Muscle layer of duodenum (tissue), 2 donors: ENCODE measurements around the gene TMF1.

Experiments used
- H3K27ac ChIP-seq: one replicate; pipeline ENCODE4 v1.7.0; 2013; ENCODE audit warnings: mild to moderate bottlenecking, low read length
- H3K27me3 ChIP-seq: one replicate; pipeline ENCODE4 v1.7.0; 2013; ENCODE audit warnings: low read depth, mild to moderate bottlenecking, control low read depth, low read length
- H3K36me3 ChIP-seq, 2 donors: one replicate each; pipeline ENCODE4 v1.7.0; 2013; ENCODE audit warnings: low read length in 2 of 2, control low read depth in 1 of 2, mild to moderate bottlenecking in 1 of 2; ENCODE audit not compliant: insufficient read depth in 2 of 2, control insufficient read depth in 1 of 2
- H3K4me1 ChIP-seq, 2 donors: one replicate each; pipeline ENCODE4 v1.7.0; 2013; ENCODE audit warnings: low read length in 2 of 2, mild to moderate bottlenecking in 2 of 2, control low read depth in 1 of 2, moderate library complexity in 1 of 2; ENCODE audit not compliant: insufficient read depth in 2 of 2, control insufficient read depth in 1 of 2
- H3K4me3 ChIP-seq, 2 donors: one replicate each; pipeline ENCODE4 v1.7.0; 2013; ENCODE audit warnings: low read length in 2 of 2, low read depth in 1 of 2, mild to moderate bottlenecking in 1 of 2
- H3K9me3 ChIP-seq, 2 donors: one replicate each; pipeline ENCODE4 v1.7.0; 2013; ENCODE audit warnings: low read length in 2 of 2, control low read depth in 1 of 2, mild to moderate bottlenecking in 1 of 2; ENCODE audit not compliant: control insufficient read depth in 1 of 2
- donor health status: healthy.

TMF1 gene

DNA sequence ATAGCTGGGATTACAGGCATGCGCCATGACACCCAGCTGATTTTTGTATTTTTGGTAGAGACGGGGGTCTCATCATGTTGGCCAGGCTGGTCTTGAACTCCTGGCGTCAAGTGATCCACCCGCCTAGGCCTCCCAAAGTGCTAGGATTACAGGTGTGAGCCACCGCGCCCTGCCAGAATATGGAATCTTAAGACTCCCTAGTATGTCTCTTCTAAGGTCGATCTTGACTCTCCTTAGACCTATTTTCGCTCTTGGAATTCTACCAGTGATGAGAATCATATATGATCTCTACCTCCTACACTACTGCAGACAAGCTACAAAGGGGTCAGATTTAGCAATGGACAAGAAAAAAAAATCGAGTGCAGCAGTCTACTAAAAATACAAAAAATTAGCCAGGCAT lies 19.4 kb downstream of the TMF1 start:
- no peaks in the 10 kb centered on the region for H3K27me3 ChIP-seq
- no peaks in the 10 kb centered on the region for H3K4me1 ChIP-seq
- no peaks in the 10 kb centered on the region for H3K9me3 ChIP-seq
- peaks cover 48 to 72% of the 10 kb centered on the region in 2 donors for H3K36me3 ChIP-seq
- H3K27ac ChIP-seq: no peak overlapping the region
- H3K4me3 ChIP-seq: no peak overlapping the region

DNA sequence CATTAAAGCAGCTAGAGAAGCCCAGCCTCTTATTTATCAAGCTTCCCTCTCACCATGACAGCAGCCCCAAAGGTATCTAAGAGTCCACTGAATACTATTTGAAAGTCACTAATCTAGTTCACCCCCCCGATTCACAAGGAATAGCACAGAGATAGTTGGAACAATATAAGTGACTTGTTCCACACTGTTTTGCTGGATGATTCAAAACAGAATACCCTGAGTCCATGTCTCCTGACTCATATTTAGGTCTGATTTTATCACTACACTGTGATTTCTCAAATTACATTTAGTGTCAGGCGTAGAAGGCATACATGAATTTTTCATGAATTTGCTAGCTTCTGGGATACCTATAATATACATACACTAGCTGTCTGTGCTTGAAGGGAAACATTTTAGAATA lies 20.0 kb downstream of the TMF1 start:
- H3K4me3 ChIP-seq: no peak overlapping the region
- peaks cover 51 to 71% of the 10 kb centered on the region in 2 donors for H3K36me3 ChIP-seq
- no peak overlapping the region for H3K27ac ChIP-seq
- H3K4me1 ChIP-seq: no peaks in the 10 kb centered on the region
- H3K27me3 ChIP-seq: no peaks in the 10 kb centered on the region
- H3K9me3 ChIP-seq: no peaks in the 10 kb centered on the region

DNA sequence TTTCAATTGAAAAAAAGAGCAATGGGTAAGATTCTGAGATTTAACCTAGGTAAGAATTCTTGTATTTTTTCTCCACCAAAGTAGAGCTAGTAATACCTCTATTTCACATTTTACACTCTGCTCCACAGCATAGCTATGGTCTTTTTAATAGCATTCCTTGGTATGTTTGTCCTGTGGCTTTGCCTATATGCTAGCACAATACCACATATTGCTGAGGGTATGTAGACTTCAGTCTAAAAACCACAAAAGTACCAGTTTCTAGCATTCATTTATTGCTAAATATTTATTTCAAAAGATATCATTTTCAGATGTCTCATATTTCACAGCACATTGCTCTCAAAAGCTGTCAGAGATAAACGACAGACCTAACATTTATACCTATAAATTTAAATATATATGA lies 20.5 kb downstream of the TMF1 start:
- Histone ChIP-seq H3K4me3 (no peak overlapping the region), H3K4me1 (no peaks in the 10 kb centered on the region), H3K27me3 (no peaks in the 10 kb centered on the region), H3K27ac (no peak overlapping the region), H3K36me3 (peaks cover 51 to 68% of the 10 kb centered on the region in 2 donors), H3K9me3 (no peaks in the 10 kb centered on the region)

DNA sequence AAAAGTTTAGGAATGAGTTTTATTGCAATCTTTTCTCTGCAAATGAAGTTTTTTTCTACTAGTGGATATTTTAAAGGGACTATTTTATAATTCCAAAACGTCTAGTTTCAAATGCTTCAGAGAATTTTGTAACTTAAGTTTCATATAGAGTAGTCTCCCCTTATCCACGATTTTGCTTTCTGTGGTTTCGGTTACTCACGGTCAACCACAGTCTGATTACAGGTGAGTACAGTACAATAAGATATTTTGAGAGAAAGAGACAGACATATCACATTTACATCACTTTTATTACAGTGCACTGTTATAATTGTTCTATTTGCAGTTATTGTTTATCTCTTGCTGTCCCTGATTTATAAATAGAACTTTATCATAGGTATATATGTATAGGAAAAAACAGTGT lies 31.3 kb downstream of the TMF1 start:
- Histone ChIP-seq H3K9me3 (no peaks in the 10 kb centered on the region), H3K4me1 (no peaks in the 10 kb centered on the region), H3K4me3 (no peak overlapping the region), H3K27me3 (no peaks in the 10 kb centered on the region), H3K27ac (no peak overlapping the region), H3K36me3 (peaks cover 24 to 31% of the 10 kb centered on the region in 2 donors)

DNA sequence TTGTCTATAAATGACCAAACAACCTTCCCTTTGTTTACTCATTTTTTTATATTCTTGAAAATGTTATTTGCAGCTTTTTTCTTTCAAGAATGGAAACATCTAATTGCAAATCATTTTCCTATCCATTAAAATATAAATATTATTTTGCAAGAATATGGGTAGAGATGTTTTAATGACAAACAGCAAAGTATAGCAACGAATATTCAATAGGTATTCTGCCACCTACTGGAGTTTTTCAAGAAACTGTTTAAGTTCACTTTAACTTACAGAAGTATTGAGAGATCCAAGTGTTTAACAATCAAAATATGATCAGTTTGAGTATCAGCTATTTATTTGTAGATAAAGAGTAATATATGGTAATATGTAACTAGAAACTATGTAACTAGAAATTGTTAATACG lies 31.7 kb downstream of the TMF1 start:
- H3K27me3 ChIP-seq: no peaks in the 10 kb centered on the region
- H3K4me1 ChIP-seq: no peaks in the 10 kb centered on the region
- H3K36me3 ChIP-seq: peaks cover 20 to 27% of the 10 kb centered on the region in 2 donors
- H3K9me3 ChIP-seq: no peaks in the 10 kb centered on the region
- no peak overlapping the region for H3K4me3 ChIP-seq
- no peak overlapping the region for H3K27ac ChIP-seq

DNA sequence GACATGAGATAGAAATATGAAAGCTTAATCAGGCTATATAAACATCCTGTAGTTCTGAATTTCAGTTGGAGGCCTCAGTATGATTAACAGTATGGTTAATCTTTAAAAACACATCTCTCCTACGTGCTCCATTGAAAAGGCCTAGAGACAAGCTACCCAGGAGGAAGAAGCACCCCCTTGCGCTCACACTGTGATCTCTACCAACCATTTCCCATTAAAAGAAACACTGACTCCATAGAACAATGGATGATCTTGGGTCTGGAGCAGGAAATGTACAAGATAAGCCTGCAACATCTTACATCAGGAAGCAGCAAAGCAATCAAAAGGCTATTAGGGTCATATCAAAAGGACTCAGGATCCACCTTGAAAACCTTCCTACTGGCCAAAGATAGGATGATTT lies 35.2 kb downstream of the TMF1 start:
- no peak overlapping the region for H3K4me3 ChIP-seq
- H3K27ac ChIP-seq: no peak overlapping the region
- H3K4me1 ChIP-seq: peaks cover 0 to 5% of the 10 kb centered on the region in 2 donors
- no peaks in the 10 kb centered on the region for H3K27me3 ChIP-seq
- H3K9me3 ChIP-seq: no peaks in the 10 kb centered on the region
- H3K36me3 ChIP-seq: peaks cover 0 to 14% of the 10 kb centered on the region in 2 donors

DNA sequence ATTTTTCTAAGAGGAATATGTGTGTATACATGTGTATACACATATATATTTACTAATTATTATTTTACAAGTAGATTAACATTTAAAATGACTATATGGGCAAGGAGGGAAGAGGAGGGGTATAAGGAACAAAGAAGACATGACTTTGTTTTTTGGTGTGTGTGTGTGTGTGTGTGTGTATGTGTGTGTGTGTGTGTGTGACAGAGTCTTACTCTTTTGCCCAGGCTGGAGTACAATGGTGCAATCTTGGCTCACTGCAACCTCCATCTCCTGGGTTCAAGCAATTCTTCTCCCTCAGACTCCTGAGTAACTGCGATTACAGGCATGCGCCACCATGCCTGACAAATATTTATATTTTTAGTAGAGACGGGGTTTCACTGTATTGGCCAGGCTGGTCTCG lies 36.0 kb downstream of the TMF1 start:
- Histone ChIP-seq H3K4me3 (no peak overlapping the region), H3K27ac (no peak overlapping the region), H3K4me1 (peaks cover 0 to 5% of the 10 kb centered on the region in 2 donors), H3K36me3 (peaks cover 0 to 10% of the 10 kb centered on the region in 2 donors), H3K27me3 (no peaks in the 10 kb centered on the region), H3K9me3 (no peaks in the 10 kb centered on the region)

DNA sequence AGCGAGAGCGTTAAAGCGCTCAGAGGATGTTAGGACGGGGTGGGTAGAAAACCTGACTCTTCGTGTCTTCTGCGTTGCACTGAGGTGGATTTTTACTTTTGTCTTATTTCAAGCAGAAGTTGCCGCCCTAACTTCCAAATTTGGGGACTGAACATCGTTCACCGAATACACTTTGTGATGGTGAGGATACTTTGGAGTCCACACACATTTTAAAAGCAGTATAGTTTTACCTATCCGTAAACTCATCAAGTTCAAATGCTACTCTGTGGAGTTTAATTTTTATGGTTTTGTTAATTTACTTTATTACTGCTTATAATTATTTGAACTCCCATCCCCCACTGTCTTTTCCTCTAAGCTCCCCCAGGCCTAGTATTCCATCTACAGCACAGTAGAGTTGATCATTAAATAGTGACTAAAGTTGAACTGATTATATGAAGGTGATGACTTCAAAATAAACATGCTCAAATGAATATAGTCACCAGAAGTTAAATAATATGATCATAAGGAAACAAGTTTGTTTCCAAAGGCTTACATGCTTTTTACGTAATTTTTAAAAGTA lies 38.0 kb downstream of the TMF1 start:
- no peaks in the 10 kb centered on the region for H3K27me3 ChIP-seq
- peaks cover 2 to 5% of the 10 kb centered on the region in 2 donors for H3K4me1 ChIP-seq
- H3K9me3 ChIP-seq: no peaks in the 10 kb centered on the region
- peak overlapping the region; percentile 66 to 72 for H3K4me3 ChIP-seq
- H3K27ac ChIP-seq: peak overlapping the region; percentile 53
- H3K36me3 ChIP-seq: peaks cover under 1 to 16% of the 10 kb centered on the region in 2 donors

DNA sequence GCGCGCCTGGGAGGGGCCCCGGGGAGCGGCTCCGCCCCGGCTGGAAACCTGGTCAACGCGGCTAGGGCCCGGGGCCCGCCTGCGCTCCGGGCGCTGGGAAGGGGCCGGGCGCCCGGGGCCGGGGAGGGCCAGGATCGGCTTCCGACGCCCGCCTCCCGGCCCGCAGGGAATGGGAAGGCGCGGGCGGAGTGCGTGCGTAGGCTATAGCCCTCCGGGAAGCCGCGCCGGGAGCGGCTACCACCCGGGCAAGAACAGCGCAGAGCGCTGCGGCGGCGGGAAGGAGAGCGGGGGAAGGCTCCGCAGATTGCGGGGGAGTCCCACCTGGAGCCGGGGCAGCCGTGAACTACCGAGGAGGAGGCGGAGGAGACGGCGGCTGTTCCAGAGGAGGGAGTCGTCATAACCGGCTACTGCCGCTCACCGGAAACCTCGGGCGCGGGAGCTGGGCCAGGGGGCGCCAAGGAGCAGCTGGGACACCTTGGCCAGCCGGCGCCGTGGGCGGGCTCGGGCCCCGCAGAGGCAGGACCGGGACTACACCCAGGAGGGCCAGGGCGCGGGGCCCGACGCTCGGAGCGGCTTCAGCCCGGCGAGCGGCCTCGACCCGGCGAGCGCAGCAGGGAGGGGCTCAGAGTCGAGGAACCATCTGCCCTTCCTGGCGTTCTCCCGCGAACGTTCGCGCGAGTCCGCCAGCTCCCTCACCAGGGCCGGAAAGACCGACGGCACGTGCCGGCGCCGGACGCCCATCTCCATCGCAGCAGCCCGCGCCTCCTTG lies 38.7 kb downstream of the TMF1 start, which contains the start of gene EOGT:
Gene EOGT, minus strand, starts transcription at position 432 of the 769 bp plus-strand sequence. CDS start 3,838 bp downstream, outside the sequence.
- no peaks in the 10 kb centered on the region for H3K9me3 ChIP-seq
- peak within 1 kb of the TSS; percentile 66 to 72 for H3K4me3 ChIP-seq
- peaks cover 5 to 21% of the 10 kb centered on the region in 2 donors for H3K36me3 ChIP-seq
- peaks cover 4 to 5% of the 10 kb centered on the region in 2 donors for H3K4me1 ChIP-seq
- no peaks in the 10 kb centered on the region for H3K27me3 ChIP-seq
- peak within 1 kb of the TSS; percentile 71 for H3K27ac ChIP-seq

DNA sequence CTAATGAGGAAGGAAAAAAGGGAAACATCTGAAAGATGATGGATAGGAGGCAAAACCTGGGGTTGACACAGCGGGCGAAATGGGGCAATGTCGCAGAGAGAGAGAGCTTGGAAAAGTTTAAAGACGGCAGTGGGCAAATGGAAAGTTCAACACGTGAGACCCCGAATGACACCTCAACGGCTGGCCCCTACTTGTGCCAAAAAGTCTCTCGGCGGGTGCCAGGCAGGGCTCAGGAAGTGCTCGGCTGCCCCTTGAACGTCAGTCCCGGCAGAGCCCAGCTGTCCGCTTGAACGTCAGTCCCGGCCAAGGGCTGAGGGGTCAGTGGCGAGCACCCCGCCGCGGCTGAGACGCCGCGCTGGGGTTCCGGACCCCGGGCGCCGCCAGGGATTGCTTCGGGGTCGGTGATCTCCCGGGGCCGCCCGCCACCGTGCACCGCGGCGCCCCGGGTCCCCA lies 39.3 kb downstream of the TMF1 start:
- Histone ChIP-seq H3K9me3 (no peaks in the 10 kb centered on the region), H3K4me1 (peaks cover 4 to 5% of the 10 kb centered on the region in 2 donors), H3K27ac (peak overlapping the region; percentile 71), H3K36me3 (peaks cover 10 to 23% of the 10 kb centered on the region in 2 donors), H3K27me3 (no peaks in the 10 kb centered on the region), H3K4me3 (peak overlapping the region; percentile 66 to 72)

DNA sequence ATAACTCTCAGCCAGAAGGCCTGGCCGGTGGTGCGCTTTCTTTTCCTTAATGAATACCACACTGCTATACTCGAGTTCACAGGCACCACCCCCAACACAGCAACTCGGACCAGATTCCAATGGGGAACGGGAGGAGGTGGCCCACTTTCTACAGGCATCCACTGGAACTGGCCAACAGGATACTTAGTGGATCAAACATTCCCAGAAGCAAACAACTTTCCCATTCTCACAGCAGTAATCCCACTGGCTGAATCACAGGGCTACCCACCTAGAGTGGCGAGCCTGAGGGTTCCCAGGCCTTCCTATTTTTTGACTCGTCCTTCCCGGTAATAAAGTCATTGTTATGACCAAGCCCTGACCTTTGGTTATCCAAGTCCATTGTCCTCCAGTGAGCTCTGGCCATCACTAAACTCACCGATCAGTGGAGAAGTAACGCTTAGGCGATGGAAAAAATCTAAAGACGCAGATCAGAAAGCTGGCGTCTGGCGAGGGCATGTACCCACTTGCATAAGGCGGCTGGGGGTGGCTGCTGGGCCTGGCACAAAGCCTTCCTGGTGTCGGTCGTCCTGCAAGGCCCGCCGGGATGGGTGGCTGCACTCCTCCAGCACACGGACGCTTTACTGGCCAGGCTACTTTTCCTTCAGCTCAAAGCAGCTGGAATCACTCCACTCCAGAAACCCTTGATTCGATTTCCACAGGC lies 39.9 kb downstream of the TMF1 start:
- Histone ChIP-seq H3K36me3 (peaks cover 10 to 23% of the 10 kb centered on the region in 2 donors), H3K9me3 (no peaks in the 10 kb centered on the region), H3K4me3 (peak overlapping the region; percentile 66 to 72), H3K27ac (peak overlapping the region; percentile 71), H3K27me3 (no peaks in the 10 kb centered on the region), H3K4me1 (peaks cover 4 to 5% of the 10 kb centered on the region in 2 donors)
